ENCODE data around the gene POU5F2.

DNA sequence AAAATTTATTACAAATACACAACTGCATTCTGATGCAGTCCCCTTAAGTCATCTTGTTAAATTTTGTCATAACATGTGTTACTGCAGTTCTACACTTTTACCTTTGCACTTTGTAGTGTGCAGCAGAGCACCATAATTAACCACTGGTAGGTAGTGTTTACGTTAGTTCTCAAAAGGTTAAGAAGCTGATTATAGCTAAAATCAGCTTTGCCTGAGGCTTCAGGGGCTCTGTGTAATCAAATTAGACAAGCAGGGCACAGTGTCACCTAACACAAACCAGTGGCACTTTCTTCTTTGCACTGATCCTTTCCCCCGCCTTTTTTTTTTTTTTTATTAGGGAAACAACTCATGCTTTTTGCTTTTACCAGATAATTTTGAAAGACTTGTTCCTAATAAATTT is 26.1 kb downstream of the POU5F2 start:
- TF ChIP-seq, protein P1, sequence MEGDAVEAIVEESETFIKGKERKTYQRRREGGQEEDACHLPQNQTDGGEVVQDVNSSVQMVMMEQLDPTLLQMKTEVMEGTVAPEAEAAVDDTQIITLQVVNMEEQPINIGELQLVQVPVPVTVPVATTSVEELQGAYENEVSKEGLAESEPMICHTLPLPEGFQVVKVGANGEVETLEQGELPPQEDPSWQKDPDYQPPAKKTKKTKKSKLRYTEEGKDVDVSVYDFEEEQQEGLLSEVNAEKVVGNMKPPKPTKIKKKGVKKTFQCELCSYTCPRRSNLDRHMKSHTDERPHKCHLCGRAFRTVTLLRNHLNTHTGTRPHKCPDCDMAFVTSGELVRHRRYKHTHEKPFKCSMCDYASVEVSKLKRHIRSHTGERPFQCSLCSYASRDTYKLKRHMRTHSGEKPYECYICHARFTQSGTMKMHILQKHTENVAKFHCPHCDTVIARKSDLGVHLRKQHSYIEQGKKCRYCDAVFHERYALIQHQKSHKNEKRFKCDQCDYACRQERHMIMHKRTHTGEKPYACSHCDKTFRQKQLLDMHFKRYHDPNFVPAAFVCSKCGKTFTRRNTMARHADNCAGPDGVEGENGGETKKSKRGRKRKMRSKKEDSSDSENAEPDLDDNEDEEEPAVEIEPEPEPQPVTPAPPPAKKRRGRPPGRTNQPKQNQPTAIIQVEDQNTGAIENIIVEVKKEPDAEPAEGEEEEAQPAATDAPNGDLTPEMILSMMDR (IDR thresholded peaks at IDR 0.05) = no peak
- no peak for TF ChIP-seq POLR2A (IDR thresholded peaks at IDR 0.05)
